ENCODE data around the gene PLEKHA7. TPM values are rescaled to one million over a fixed set of nuclear protein-coding genes. Genes with fewer than 3 reads are reported as not detected.
A peak's percentile ranks its signal among the peaks of the same experiment; 100 is the strongest.

The PLEKHA7 gene
- total and polyA plus RNA-seq, 2 donors: 2.0 to 7.3 TPM

GRCh38 chr11:16902182-16902581, 112.0 kb downstream of the PLEKHA7 start:
- Histone ChIP-seq H3K36me3 (ENCODE audit: control insufficient read depth in 2 of 2, insufficient read depth in 2 of 2, low read length in 1 of 2) (no peaks in the 10 kb centered on the region), H3K4me3 (ENCODE audit: low read length in 2 of 2) (no peak overlapping the region), H3K27me3 (ENCODE audit: control insufficient read depth in 2 of 2, insufficient read depth in 1 of 2, low read length in 1 of 2) (no peaks in the 10 kb centered on the region), H3K27ac (ENCODE audit: low read depth in 1 of 2, low read length in 1 of 2) (no peak overlapping the region), H3K9me3 (ENCODE audit: control insufficient read depth in 2 of 2, insufficient read depth in 1 of 2, low read length in 1 of 2) (no peaks in the 10 kb centered on the region), H3K4me1 (ENCODE audit: control insufficient read depth in 2 of 2, insufficient read depth in 2 of 2, low read length in 2 of 2) (no peaks in the 10 kb centered on the region)
- DNase-seq (ENCODE audit: low read depth in 6 of 9, low spot score in 9 of 9): peak in 1 of 9 donors; percentile 33
- WGBS: 93% methylated on average over 6 of the region's 6 CpGs

DNA sequence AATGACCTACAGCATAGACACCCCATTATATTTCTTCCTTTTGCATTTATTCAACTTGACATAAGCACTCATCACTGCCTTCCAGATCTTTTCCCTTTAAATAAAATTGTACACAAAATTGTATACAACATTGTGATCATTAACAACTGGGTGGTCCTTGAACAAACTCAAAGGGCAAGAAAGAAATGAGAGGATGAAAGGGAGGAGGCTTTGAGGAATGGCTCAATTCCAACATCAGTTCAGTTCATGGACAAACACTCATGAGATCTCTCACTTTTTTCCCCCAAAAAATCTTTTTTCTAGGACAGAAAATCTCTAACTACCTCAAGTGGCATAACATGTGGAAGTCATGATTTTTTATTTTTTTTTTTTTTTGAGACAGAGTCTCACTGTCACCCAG, 113.7 kb downstream of the PLEKHA7 start:
- Histone ChIP-seq H3K27me3 (ENCODE audit: control insufficient read depth in 2 of 2, insufficient read depth in 1 of 2, low read length in 1 of 2) (no peaks in the 10 kb centered on the region), H3K36me3 (ENCODE audit: control insufficient read depth in 2 of 2, insufficient read depth in 2 of 2, low read length in 1 of 2) (no peaks in the 10 kb centered on the region), H3K4me1 (ENCODE audit: control insufficient read depth in 2 of 2, insufficient read depth in 2 of 2, low read length in 2 of 2) (no peaks in the 10 kb centered on the region), H3K9me3 (ENCODE audit: control insufficient read depth in 2 of 2, insufficient read depth in 1 of 2, low read length in 1 of 2) (no peaks in the 10 kb centered on the region), H3K27ac (ENCODE audit: low read depth in 1 of 2, low read length in 1 of 2) (no peak overlapping the region), H3K4me3 (ENCODE audit: low read length in 2 of 2) (no peak overlapping the region)
- no peak for DNase-seq (ENCODE audit: low read depth in 6 of 9, low spot score in 9 of 9)

- Histone ChIP-seq H3K4me3 (ENCODE audit: low read length in 2 of 2) (no peak overlapping the region), H3K36me3 (ENCODE audit: control insufficient read depth in 2 of 2, insufficient read depth in 2 of 2, low read length in 1 of 2) (no peaks in the 10 kb centered on the region), H3K4me1 (ENCODE audit: control insufficient read depth in 2 of 2, insufficient read depth in 2 of 2, low read length in 2 of 2) (no peaks in the 10 kb centered on the region), H3K27ac (ENCODE audit: low read depth in 1 of 2, low read length in 1 of 2) (no peak overlapping the region), H3K9me3 (ENCODE audit: control insufficient read depth in 2 of 2, insufficient read depth in 1 of 2, low read length in 1 of 2) (no peaks in the 10 kb centered on the region), H3K27me3 (ENCODE audit: control insufficient read depth in 2 of 2, insufficient read depth in 1 of 2, low read length in 1 of 2) (no peaks in the 10 kb centered on the region)
- no peak for DNase-seq (ENCODE audit: low read depth in 6 of 9, low spot score in 9 of 9)
Observed at GRCh38 chr11:16899708-16900303, 114.4 kb downstream of the PLEKHA7 start.

- no peak overlapping the region for H3K27ac ChIP-seq (ENCODE audit: low read depth in 1 of 2, low read length in 1 of 2)
- DNase-seq (ENCODE audit: low read depth in 6 of 9, low spot score in 9 of 9): no peak
- H3K36me3 ChIP-seq (ENCODE audit: control insufficient read depth in 2 of 2, insufficient read depth in 2 of 2, low read length in 1 of 2): no peaks in the 10 kb centered on the region
- no peaks in the 10 kb centered on the region for H3K9me3 ChIP-seq (ENCODE audit: control insufficient read depth in 2 of 2, insufficient read depth in 1 of 2, low read length in 1 of 2)
- H3K4me1 ChIP-seq (ENCODE audit: control insufficient read depth in 2 of 2, insufficient read depth in 2 of 2, low read length in 2 of 2): no peaks in the 10 kb centered on the region
- no peaks in the 10 kb centered on the region for H3K27me3 ChIP-seq (ENCODE audit: control insufficient read depth in 2 of 2, insufficient read depth in 1 of 2, low read length in 1 of 2)
- WGBS: 96% methylated on average over 1 of the region's 1 CpG
- no peak overlapping the region for H3K4me3 ChIP-seq (ENCODE audit: low read length in 2 of 2)
Observed at GRCh38 chr11:16898274-16898985, 115.8 kb downstream of the PLEKHA7 start.

GRCh38 chr11:16897470-16898061, 116.6 kb downstream of the PLEKHA7 start:
- no peak overlapping the region for H3K4me3 ChIP-seq (ENCODE audit: low read length in 2 of 2)
- WGBS: 68% methylated on average over 7 of the region's 7 CpGs
- H3K9me3 ChIP-seq (ENCODE audit: control insufficient read depth in 2 of 2, insufficient read depth in 1 of 2, low read length in 1 of 2): no peaks in the 10 kb centered on the region
- H3K27ac ChIP-seq (ENCODE audit: low read depth in 1 of 2, low read length in 1 of 2): no peak overlapping the region
- DNase-seq (ENCODE audit: low read depth in 6 of 9, low spot score in 9 of 9): no peak
- H3K36me3 ChIP-seq (ENCODE audit: control insufficient read depth in 2 of 2, insufficient read depth in 2 of 2, low read length in 1 of 2): no peaks in the 10 kb centered on the region
- H3K4me1 ChIP-seq (ENCODE audit: control insufficient read depth in 2 of 2, insufficient read depth in 2 of 2, low read length in 2 of 2): no peaks in the 10 kb centered on the region
- H3K27me3 ChIP-seq (ENCODE audit: control insufficient read depth in 2 of 2, insufficient read depth in 1 of 2, low read length in 1 of 2): no peaks in the 10 kb centered on the region

GRCh38 chr11:16896729-16897469, 117.3 kb downstream of the PLEKHA7 start:
- no peak for DNase-seq (ENCODE audit: low read depth in 6 of 9, low spot score in 9 of 9)

DNA sequence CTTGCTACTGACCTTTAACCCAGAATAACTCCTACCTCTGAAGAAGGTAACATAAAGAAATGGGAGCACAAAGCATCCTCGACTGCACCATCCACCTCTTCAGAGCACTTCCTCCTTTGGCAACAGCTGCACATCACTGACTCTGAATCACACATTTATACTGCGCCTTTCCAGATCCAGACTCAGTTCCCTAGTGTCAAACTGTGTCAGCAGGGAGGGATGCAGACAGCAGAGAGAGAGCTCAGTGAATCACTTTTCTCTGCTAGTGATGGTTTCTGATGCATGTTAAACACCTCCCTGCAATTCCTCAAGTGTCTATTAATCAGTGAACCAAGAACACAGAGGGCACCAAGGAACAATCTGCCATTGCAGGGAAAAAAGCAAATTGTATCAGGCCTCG, 118.9 kb downstream of the PLEKHA7 start:
- Histone ChIP-seq H3K4me3 (ENCODE audit: low read length in 2 of 2) (no peak overlapping the region), H3K4me1 (ENCODE audit: control insufficient read depth in 2 of 2, insufficient read depth in 2 of 2, low read length in 2 of 2) (no peaks in the 10 kb centered on the region), H3K9me3 (ENCODE audit: control insufficient read depth in 2 of 2, insufficient read depth in 1 of 2, low read length in 1 of 2) (no peaks in the 10 kb centered on the region), H3K27me3 (ENCODE audit: control insufficient read depth in 2 of 2, insufficient read depth in 1 of 2, low read length in 1 of 2) (no peaks in the 10 kb centered on the region), H3K36me3 (ENCODE audit: control insufficient read depth in 2 of 2, insufficient read depth in 2 of 2, low read length in 1 of 2) (no peaks in the 10 kb centered on the region), H3K27ac (ENCODE audit: low read depth in 1 of 2, low read length in 1 of 2) (no peak overlapping the region)
- WGBS: 80% methylated on average over 3 of the region's 3 CpGs
- no peak for DNase-seq (ENCODE audit: low read depth in 6 of 9, low spot score in 9 of 9)

More at GRCh38 chr11:16896729-16897469, 117.3 kb downstream of the PLEKHA7 start:
- no peaks in the 10 kb centered on the region for H3K4me1 ChIP-seq (ENCODE audit: control insufficient read depth in 2 of 2, insufficient read depth in 2 of 2, low read length in 2 of 2)
- H3K27ac ChIP-seq (ENCODE audit: low read depth in 1 of 2, low read length in 1 of 2): no peak overlapping the region
- no peaks in the 10 kb centered on the region for H3K27me3 ChIP-seq (ENCODE audit: control insufficient read depth in 2 of 2, insufficient read depth in 1 of 2, low read length in 1 of 2)
- H3K4me3 ChIP-seq (ENCODE audit: low read length in 2 of 2): no peak overlapping the region
- 87% methylated on average over 7 of the region's 7 CpGs for WGBS
- H3K9me3 ChIP-seq (ENCODE audit: control insufficient read depth in 2 of 2, insufficient read depth in 1 of 2, low read length in 1 of 2): no peaks in the 10 kb centered on the region
- no peaks in the 10 kb centered on the region for H3K36me3 ChIP-seq (ENCODE audit: control insufficient read depth in 2 of 2, insufficient read depth in 2 of 2, low read length in 1 of 2)

DNA sequence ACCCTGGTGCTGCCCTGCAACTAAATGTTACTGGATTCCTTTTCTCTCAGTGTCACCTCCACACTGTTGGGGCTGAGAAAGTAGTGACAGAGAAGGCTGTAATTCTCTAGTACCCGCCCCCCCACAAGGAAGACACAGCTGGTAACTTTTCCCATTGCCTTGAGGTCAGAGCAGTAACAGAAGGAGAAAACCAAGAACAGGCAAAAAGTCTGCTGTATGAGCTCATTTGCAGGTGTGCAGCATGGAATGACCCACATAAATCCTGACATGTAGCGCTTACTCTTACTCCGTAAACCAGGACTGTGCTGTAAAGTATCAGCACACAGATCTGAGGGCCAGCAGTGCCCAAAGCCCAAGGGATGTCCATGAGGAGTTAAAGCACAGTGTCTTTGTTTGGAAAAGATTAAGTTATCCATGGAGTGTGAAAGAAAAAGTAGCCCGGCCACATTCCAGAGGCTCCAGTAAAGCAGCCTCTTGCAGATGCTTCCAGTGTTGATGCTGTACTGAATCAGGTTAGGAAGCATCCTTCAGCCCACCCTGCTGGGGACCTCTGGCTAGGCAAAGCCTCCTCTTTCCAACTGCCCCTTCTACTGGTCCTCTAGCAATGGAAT, 120.7 kb downstream of the PLEKHA7 start:
- Histone ChIP-seq H3K27me3 (ENCODE audit: control insufficient read depth in 2 of 2, insufficient read depth in 1 of 2, low read length in 1 of 2) (no peaks in the 10 kb centered on the region), H3K36me3 (ENCODE audit: control insufficient read depth in 2 of 2, insufficient read depth in 2 of 2, low read length in 1 of 2) (no peaks in the 10 kb centered on the region), H3K4me1 (ENCODE audit: control insufficient read depth in 2 of 2, insufficient read depth in 2 of 2, low read length in 2 of 2) (no peaks in the 10 kb centered on the region), H3K27ac (ENCODE audit: low read depth in 1 of 2, low read length in 1 of 2) (no peak overlapping the region), H3K4me3 (ENCODE audit: low read length in 2 of 2) (no peak overlapping the region), H3K9me3 (ENCODE audit: control insufficient read depth in 2 of 2, insufficient read depth in 1 of 2, low read length in 1 of 2) (no peaks in the 10 kb centered on the region)
- 95% methylated on average over 4 of the region's 4 CpGs for WGBS
- no peak for DNase-seq (ENCODE audit: low read depth in 6 of 9, low spot score in 9 of 9)

- H3K36me3 ChIP-seq (ENCODE audit: control insufficient read depth in 2 of 2, insufficient read depth in 2 of 2, low read length in 1 of 2): no peaks in the 10 kb centered on the region
- H3K4me3 ChIP-seq (ENCODE audit: low read length in 2 of 2): no peak overlapping the region
- no peak for DNase-seq (ENCODE audit: low read depth in 6 of 9, low spot score in 9 of 9)
- 94% methylated on average over 1 of the region's 1 CpG for WGBS
- no peak overlapping the region for H3K27ac ChIP-seq (ENCODE audit: low read depth in 1 of 2, low read length in 1 of 2)
- no peaks in the 10 kb centered on the region for H3K27me3 ChIP-seq (ENCODE audit: control insufficient read depth in 2 of 2, insufficient read depth in 1 of 2, low read length in 1 of 2)
- H3K9me3 ChIP-seq (ENCODE audit: control insufficient read depth in 2 of 2, insufficient read depth in 1 of 2, low read length in 1 of 2): no peaks in the 10 kb centered on the region
- no peaks in the 10 kb centered on the region for H3K4me1 ChIP-seq (ENCODE audit: control insufficient read depth in 2 of 2, insufficient read depth in 2 of 2, low read length in 2 of 2)
Observed at GRCh38 chr11:16891964-16892363, 122.2 kb downstream of the PLEKHA7 start.

Measured in thymus (tissue), 11 donors.